ENCODE data around the gene ZNF335. TPM values are rescaled to one million over a fixed set of nuclear protein-coding genes. Genes with fewer than 3 reads are reported as not detected.

ZNF335 gene
- total and polyA plus RNA-seq, 2 of the 13 experiments (the other 11 are each of a cell fraction or from before 2014, with no cell fraction given), result 9.7 to 13.7 TPM

GRCh38 chr20:45909336-45909808 lies 62.6 kb downstream of the ZNF335 start (continued):
- peak; percentile 91 for TF ChIP-seq ZNF687 (CRISPR knock-in tag; IDR thresholded peaks at IDR 0.05)
- TF ChIP-seq TEAD3 (CRISPR knock-in tag; optimal IDR thresholded peaks at IDR 0.05; ENCODE audit: borderline replicate concordance), result peak; percentile 81
- TF ChIP-seq TEAD2 (CRISPR knock-in tag; IDR thresholded peaks at IDR 0.05), result no peak
- TF ChIP-seq ZFP91 (CRISPR knock-in tag; IDR thresholded peaks at IDR 0.05; ENCODE audit: borderline replicate concordance), result peak; percentile 49; the same call in 1 of the 2 replicates
- TF ChIP-seq ZGPAT (CRISPR knock-in tag; IDR thresholded peaks at IDR 0.05), result 0 out of 2 replicates have a peak, but pooled peaks have one; percentile 18
- no peak for TF ChIP-seq FOXJ3 (CRISPR knock-in tag; IDR thresholded peaks at IDR 0.05; ENCODE audit: borderline replicate concordance)
- peak; percentile 41; the same call in 1 of the 2 replicates for TF ChIP-seq ZBTB7A (CRISPR knock-in tag; IDR thresholded peaks at IDR 0.05)
- peak; percentile 30 for TF ChIP-seq PHF5A (CRISPR knock-in tag; IDR thresholded peaks at IDR 0.05; ENCODE audit: low read depth, unreplicated experiment)
- peak; percentile 51; the same call in 1 of the 2 replicates for TF ChIP-seq FOXP4 (CRISPR knock-in tag; IDR thresholded peaks at IDR 0.05)
- TF ChIP-seq NPAS2 (CRISPR knock-in tag; IDR thresholded peaks at IDR 0.05; ENCODE audit: borderline replicate concordance), result no peak
- peak; percentile 84; the same call in 1 of the 2 replicates for TF ChIP-seq NR1H2 (CRISPR knock-in tag; IDR thresholded peaks at IDR 0.05; ENCODE audit: borderline replicate concordance, low read depth)
- no peak for TF ChIP-seq ZNF121 (CRISPR knock-in tag; IDR thresholded peaks at IDR 0.05)
- 0 out of 2 replicates have a peak, but pooled peaks have one; percentile 7 for TF ChIP-seq ZNF235 (CRISPR knock-in tag; IDR thresholded peaks at IDR 0.05; ENCODE audit: borderline replicate concordance)
- TF ChIP-seq CSRNP1 (CRISPR knock-in tag; IDR thresholded peaks at IDR 0.05), result no peak
- peak; percentile 23 for TF ChIP-seq ZNF792 (CRISPR knock-in tag; IDR thresholded peaks at IDR 0.05)

Measured in HepG2 (cell line).